AG10803 (cell line): Measurements from ENCODE around the gene ABCG1.

Experiments
- DNase-seq: peaks from one replicate; pipeline ENCODE4 v3.0.0; 2010; ENCODE audit warnings: low read depth
- H3K4me3 ChIP-seq: 2 replicates; pipeline ENCODE4 v1.5.1; 2011; ENCODE audit warnings: mild to moderate bottlenecking, low read length, control low read depth
- TF ChIP-seq, protein P1 (sequence below): conservative IDR thresholded peaks from 2 replicates; pipeline ENCODE4 v1.5.1; 2011; ENCODE audit warnings: mild to moderate bottlenecking, low read length, control low read depth, inconsistent platforms

ABCG1 gene

DNA sequence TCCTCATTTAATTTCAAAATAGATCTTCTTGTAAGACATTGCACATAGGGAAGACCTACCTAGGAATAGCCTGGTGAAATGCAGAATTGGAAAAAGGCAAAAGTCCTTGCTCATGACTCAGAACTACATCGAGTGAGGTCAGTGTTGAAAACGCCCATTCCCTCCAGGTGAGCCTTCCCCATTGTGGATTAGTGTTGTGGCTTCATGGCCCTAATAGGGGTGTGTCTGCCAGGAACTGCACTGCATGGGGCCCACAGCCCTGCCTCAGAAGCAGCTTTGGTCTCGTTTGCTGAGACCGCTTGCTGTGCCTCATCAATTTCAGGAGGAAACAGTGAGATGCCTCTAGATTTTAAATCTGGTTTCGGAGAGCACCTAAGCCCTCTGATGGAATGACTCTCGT lies 79.3 kb downstream of the ABCG1 start:
- H3K4me3 ChIP-seq = no peak overlapping the region
- no peak for DNase-seq
- TF ChIP-seq, protein P1, sequence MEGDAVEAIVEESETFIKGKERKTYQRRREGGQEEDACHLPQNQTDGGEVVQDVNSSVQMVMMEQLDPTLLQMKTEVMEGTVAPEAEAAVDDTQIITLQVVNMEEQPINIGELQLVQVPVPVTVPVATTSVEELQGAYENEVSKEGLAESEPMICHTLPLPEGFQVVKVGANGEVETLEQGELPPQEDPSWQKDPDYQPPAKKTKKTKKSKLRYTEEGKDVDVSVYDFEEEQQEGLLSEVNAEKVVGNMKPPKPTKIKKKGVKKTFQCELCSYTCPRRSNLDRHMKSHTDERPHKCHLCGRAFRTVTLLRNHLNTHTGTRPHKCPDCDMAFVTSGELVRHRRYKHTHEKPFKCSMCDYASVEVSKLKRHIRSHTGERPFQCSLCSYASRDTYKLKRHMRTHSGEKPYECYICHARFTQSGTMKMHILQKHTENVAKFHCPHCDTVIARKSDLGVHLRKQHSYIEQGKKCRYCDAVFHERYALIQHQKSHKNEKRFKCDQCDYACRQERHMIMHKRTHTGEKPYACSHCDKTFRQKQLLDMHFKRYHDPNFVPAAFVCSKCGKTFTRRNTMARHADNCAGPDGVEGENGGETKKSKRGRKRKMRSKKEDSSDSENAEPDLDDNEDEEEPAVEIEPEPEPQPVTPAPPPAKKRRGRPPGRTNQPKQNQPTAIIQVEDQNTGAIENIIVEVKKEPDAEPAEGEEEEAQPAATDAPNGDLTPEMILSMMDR = no peak

DNA sequence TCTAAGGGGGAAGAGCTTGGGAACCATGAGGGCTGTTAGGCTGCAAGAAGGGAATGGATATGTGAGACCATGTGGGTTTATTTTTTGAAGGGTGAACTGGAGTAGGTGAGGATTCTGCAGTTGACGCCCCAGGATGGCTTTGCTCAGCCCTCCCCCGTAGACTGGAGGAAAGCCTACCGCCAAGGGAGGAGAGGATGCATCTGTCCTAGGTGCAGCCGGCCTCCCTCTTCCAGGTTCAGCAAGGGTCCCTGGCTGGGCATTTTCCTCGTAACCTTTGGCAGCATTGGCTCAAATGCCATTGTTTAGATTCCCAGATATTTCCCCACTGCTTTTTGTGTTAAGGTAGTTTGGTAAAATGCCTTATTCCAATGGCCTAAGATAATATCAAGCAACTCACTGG lies 79.7 kb downstream of the ABCG1 start:
- no peak overlapping the region for H3K4me3 ChIP-seq
- TF ChIP-seq, protein P1 = no peak
- no peak for DNase-seq

DNA sequence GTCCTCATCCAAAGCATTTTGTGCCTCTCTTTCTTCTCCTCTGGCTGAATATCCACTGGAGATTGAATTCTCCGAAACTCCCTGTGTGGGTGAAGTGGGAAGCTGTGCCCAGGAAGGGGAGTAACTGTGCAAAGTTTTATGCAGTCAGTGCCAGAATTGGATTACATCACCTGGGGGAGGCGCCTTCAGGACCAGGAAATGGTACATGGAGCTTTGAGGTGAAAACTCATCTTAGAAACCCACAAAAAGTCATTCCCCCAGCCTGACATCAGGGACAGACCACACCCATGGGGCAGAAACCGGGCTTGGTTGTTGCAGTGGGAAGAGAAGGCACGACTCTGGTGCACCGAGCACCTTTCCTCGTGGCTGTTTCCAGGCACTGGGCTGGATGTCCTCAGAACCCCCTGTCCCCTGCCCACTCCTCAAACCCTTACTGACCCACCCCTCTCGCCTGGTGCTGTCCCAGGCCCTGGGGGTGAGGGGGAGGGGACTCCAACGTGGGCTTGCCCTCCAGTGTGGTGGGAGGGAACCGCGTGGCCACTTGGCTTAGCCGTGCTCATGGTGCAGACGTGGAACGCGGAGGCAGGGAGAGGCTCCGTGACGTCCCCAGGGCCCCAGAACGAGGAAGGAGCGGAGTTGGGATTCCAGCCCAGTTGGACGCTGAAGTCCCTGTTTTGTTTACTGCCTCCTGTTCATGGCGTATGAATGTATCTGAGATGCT lies 80.5 kb downstream of the ABCG1 start:
- no peak for DNase-seq
- no peak overlapping the region for H3K4me3 ChIP-seq
- TF ChIP-seq, protein P1 = no peak

DNA sequence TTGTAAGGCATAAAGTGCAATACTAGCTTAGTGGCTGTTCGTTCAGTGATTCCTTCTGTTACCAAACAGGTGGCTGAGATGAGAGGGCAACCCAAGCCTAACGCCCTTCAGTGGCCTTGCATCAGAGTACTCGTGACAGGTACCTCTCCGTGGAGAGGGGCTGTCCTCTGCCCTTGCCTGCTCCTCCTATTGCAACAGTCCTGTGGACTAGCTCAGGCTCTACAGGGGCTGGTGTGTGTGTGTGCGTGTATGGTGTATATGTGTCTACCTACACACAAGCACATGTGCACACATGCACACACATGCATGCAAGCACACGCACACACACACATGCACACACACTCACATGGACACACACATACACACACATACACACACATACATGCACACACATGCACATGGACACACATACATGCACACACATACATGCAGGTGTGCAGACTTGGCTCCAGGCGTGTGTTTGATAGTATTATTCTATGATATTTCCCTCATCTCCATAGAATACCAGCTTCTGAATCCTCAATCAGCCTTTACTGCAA lies 81.2 kb downstream of the ABCG1 start:
- no peak for DNase-seq
- H3K4me3 ChIP-seq = no peak overlapping the region
- TF ChIP-seq, protein P1 = no peak

DNA sequence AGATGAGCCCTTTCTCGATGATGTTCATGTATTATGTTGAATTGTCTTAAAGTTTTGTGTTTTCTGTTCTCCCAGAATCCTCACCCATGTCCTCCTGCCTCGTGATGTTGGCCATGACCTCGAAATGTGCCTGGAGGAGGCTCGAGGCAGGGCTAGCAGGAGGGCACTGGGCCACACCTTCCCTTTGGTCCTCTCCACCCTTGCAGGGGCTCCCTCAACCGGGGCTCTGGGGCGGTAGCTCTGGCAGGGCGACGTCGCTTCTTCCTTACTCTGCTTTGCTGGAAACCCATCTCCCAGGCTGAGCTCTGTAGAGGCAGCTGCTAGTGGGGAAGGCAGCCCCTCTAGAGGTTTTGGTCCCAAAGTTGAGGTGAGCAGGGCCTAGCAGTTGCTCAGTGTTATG lies 82.0 kb downstream of the ABCG1 start:
- no peak overlapping the region for H3K4me3 ChIP-seq
- TF ChIP-seq, protein P1 = no peak
- no peak for DNase-seq

DNA sequence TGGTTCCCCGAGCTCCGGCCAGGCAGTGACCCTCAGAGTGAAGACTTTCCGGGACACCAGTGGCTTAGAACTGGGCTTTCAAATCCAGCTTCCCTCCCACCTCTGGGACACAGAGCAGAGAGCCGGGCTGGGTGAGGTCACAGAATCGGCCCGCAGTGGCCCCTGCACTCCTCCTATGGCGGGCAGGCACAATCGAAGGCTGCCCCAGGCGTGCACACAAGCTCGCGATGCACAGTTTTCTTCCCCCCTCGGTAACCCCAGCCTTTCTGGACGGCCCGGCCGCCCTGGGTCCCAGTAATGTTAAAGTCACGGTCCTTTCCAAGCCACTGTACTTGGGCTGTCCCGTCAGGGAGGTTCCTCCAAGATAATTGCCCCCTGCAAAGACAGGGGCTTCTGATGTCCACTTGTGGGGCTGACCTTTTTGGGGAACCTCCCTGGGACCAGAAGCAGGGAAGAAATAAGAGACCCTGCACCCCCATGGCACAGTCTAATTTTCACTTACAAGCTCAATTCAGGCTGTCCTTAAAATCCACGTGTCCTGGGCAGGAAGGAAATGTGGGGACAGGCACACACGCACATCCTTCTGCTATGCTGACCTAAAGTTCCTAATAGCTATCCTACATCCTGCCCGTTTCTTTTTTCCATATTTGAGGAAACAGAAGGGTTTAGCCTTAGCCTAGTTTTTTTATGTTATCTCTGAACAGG lies 82.6 kb downstream of the ABCG1 start:
- no peak overlapping the region for H3K4me3 ChIP-seq
- TF ChIP-seq, protein P1 = no peak
- no peak for DNase-seq
